Keratinocyte (primary cell): ENCODE data around the gene TSPAN18. TPM values are rescaled to one million over a fixed set of nuclear protein-coding genes. Genes with fewer than 3 reads are reported as not detected.

Experiments
- DNase-seq: peaks from one replicate; pipeline ENCODE4 v3.0.0-alpha.2; 2011; ENCODE audit warnings: low read depth, missing footprints, low spot score
- FAIRE-seq: peaks from 2 replicates; lab custom pipeline; 2011; peaks lifted over from hg19 to GRCh38; lab: Jason Lieb, UNC
- H2AFZ ChIP-seq: 2 replicates; pipeline ENCODE4 v1.6.0; 2012; ENCODE audit warnings: low read length, control low read depth, inconsistent platforms; ENCODE audit not compliant: control insufficient read depth
- H3K27ac ChIP-seq: 2 replicates; pipeline ENCODE4 v1.5.1; 2011; ENCODE audit warnings: low read length; ENCODE audit not compliant: control insufficient read depth, insufficient read depth
- H3K27me3 ChIP-seq: 3 replicates; pipeline ENCODE4 v1.6.0; 2011; ENCODE audit warnings: low read length; ENCODE audit not compliant: control insufficient read depth, insufficient read depth; ENCODE audit errors: extremely low read depth
- H3K36me3 ChIP-seq, 2 experiments: 2 replicates in 1 of 2; 3 replicates in 1 of 2; pipeline ENCODE4 v1.5.1; 2011; ENCODE audit warnings: low read length in 2 of 2, mild to moderate bottlenecking in 1 of 2; ENCODE audit not compliant: control insufficient read depth in 2 of 2, insufficient read depth in 2 of 2; ENCODE audit errors: extremely low read depth in 1 of 2
- H3K4me1 ChIP-seq: 3 replicates; pipeline ENCODE4 v1.5.1; 2011; ENCODE audit warnings: low read length; ENCODE audit not compliant: control insufficient read depth, insufficient read depth; ENCODE audit errors: extremely low read depth
- H3K4me2 ChIP-seq: 3 replicates; pipeline ENCODE4 v1.6.0; 2011; ENCODE audit warnings: low read depth, low read length; ENCODE audit not compliant: control insufficient read depth, insufficient read depth; ENCODE audit errors: extremely low read depth
- H3K4me3 ChIP-seq, 3 experiments: fragments of 200-600 bp in 1 of 3; sonication (generic) in 1 of 3; 2 replicates in 2 of 3; 3 replicates in 1 of 3; pipeline ENCODE4 v1.5.1; 2011 to 2016; ENCODE audit warnings: low read length in 3 of 3, mild to moderate bottlenecking in 3 of 3, control low read depth in 2 of 3, inconsistent platforms in 1 of 3, low read depth in 1 of 3, mixed read lengths in 1 of 3, mixed run types in 1 of 3, moderate library complexity in 1 of 3; ENCODE audit not compliant: control insufficient read depth in 2 of 3, insufficient read depth in 2 of 3; ENCODE audit errors: extremely low read depth in 1 of 3
- H3K79me2 ChIP-seq: 2 replicates; pipeline ENCODE4 v1.6.0; 2012; ENCODE audit warnings: low read length; ENCODE audit not compliant: control insufficient read depth, insufficient read depth
- H3K9ac ChIP-seq: 3 replicates; pipeline ENCODE4 v1.6.0; 2011; ENCODE audit warnings: low read length; ENCODE audit not compliant: control insufficient read depth, insufficient read depth; ENCODE audit errors: extremely low read depth
- H3K9me1 ChIP-seq: 3 replicates; pipeline ENCODE4 v1.6.0; 2011; ENCODE audit warnings: low read length; ENCODE audit not compliant: control insufficient read depth, insufficient read depth; ENCODE audit errors: extremely low read depth
- H3K9me3 ChIP-seq: 2 replicates; pipeline ENCODE4 v1.5.1; 2012; ENCODE audit warnings: low read depth, low read length; ENCODE audit not compliant: control insufficient read depth
- H4K20me1 ChIP-seq: 3 replicates; pipeline ENCODE4 v1.6.0; 2011; ENCODE audit warnings: low read length; ENCODE audit not compliant: control insufficient read depth, insufficient read depth; ENCODE audit errors: extremely low read depth
- EZH2 ChIP-seq: IDR thresholded peaks from one replicate; pipeline ENCODE4 v1.6.1; 2012; ENCODE audit warnings: inconsistent platforms, mild to moderate bottlenecking, low read length, moderate library complexity
- dilution Hi-C: fragments of 300-500 bp; cut with MboI; formaldehyde crosslinking; loops from one replicate; pipeline ENCODE4 v1.7.0; 2020; ENCODE audit warnings: low sequenced_read_pairs; ENCODE audit not compliant: extremely low pct_ligation_motif_present
- polyA plus RNA-seq, 5 experiments: library from polyadenylated mRNA; depleted of rRNA in 3 of 5; stranded (reverse) in 3 of 5; stranded (forward) in 1 of 5; unstranded in 1 of 5; fragments of >200 nt; gene quantifications; 1 replicate in 1 of 5; 2 replicates in 3 of 5; 3 replicates in 1 of 5; pipeline versions ENCODE4 v1.2.1 to v1.2.3, GENCODE V29; 2011 to 2012; ENCODE audit warnings: missing spikeins in 2 of 5, low read depth in 1 of 5, low replicate concordance in 1 of 5
- TF ChIP-seq, protein P1 (sequence below), 3 experiments: IDR thresholded peaks in 1 of 3; conservative IDR thresholded peaks in 1 of 3; optimal IDR thresholded peaks in 1 of 3; 2 replicates in 2 of 3; 3 replicates in 1 of 3; pipeline versions ENCODE3 to v1.5.1; 2011; ENCODE audit warnings: low read length in 3 of 3, mild to moderate bottlenecking in 3 of 3, moderate library complexity in 2 of 3, control low read depth in 1 of 3, inconsistent platforms in 1 of 3; ENCODE audit not compliant: insufficient read depth in 2 of 3; ENCODE audit errors: extremely low read depth in 1 of 3

TSPAN18 gene
- polyA plus RNA-seq, 1 donor (not counting 4 experiments of a cell fraction or from before 2014, with no cell fraction given) = not detected

DNA sequence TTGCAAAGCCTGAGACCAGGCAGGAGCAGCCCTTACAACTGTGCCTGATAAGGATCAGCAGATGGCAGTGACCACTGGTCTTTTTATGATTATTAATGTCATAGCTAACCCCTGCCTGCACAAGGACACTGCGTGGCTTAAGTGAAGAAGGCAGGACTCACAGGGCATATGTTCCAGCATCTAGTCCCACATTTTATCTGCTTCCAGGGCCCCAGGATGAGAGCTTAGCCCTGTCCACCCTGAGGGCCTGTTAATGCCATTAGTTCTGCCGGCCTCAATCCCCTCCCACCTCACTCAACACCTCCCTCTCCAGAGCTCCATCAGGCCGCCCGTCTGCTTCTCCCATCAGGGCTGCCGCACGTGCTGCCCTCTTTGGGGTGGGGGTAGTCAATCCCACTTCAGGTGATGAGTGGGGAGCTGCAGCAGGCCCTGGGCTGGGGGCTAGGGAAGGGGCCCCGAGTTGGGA is 33.1 kb upstream of the TSPAN18 start:
- Histone ChIP-seq H3K27ac (no peak overlapping the region), H3K9ac (no peak overlapping the region), H3K4me2 (no peak overlapping the region), H3K79me2 (no peaks in the 10 kb centered on the region), H4K20me1 (no peaks in the 10 kb centered on the region), H3K36me3 (no peaks in the 10 kb centered on the region), H3K4me3 (no peak overlapping the region), H3K27me3 (peaks cover 7% of the 10 kb centered on the region), H3K4me1 (no peaks in the 10 kb centered on the region), H3K9me3 (no peaks in the 10 kb centered on the region), H3K9me1 (no peaks in the 10 kb centered on the region), H2AFZ (no peak overlapping the region)
- FAIRE-seq (no peak), DNase-seq (no peak)
- no peak for TF ChIP-seq EZH2
- TF ChIP-seq, protein P1, sequence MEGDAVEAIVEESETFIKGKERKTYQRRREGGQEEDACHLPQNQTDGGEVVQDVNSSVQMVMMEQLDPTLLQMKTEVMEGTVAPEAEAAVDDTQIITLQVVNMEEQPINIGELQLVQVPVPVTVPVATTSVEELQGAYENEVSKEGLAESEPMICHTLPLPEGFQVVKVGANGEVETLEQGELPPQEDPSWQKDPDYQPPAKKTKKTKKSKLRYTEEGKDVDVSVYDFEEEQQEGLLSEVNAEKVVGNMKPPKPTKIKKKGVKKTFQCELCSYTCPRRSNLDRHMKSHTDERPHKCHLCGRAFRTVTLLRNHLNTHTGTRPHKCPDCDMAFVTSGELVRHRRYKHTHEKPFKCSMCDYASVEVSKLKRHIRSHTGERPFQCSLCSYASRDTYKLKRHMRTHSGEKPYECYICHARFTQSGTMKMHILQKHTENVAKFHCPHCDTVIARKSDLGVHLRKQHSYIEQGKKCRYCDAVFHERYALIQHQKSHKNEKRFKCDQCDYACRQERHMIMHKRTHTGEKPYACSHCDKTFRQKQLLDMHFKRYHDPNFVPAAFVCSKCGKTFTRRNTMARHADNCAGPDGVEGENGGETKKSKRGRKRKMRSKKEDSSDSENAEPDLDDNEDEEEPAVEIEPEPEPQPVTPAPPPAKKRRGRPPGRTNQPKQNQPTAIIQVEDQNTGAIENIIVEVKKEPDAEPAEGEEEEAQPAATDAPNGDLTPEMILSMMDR (optimal IDR thresholded peaks at IDR 0.05 in 1 of 3, IDR thresholded peaks at IDR 0.05 in 1 of 3, conservative IDR thresholded peaks at IDR 0.05 in 1 of 3; ENCODE audit: extremely low read depth in 1 of 3, insufficient read depth in 2 of 3, low read length in 3 of 3) = no peak
- dilution Hi-C loops = no loop called here

GRCh38 chr11:44694443-44694842 is 32.3 kb upstream of the TSPAN18 start:
- H3K4me2 ChIP-seq = no peak overlapping the region
- H2AFZ ChIP-seq = no peak overlapping the region
- dilution Hi-C loops = no loop called here
- no peak for TF ChIP-seq EZH2
- TF ChIP-seq, protein P1 (optimal IDR thresholded peaks at IDR 0.05 in 1 of 3, IDR thresholded peaks at IDR 0.05 in 1 of 3, conservative IDR thresholded peaks at IDR 0.05 in 1 of 3; ENCODE audit: extremely low read depth in 1 of 3, insufficient read depth in 2 of 3, low read length in 3 of 3) = no peak
- no peak overlapping the region for H3K27ac ChIP-seq
- no peaks in the 10 kb centered on the region for H3K9me1 ChIP-seq
- H3K36me3 ChIP-seq = no peaks in the 10 kb centered on the region
- H3K9ac ChIP-seq = no peak overlapping the region
- H3K79me2 ChIP-seq = no peaks in the 10 kb centered on the region
- no peaks in the 10 kb centered on the region for H4K20me1 ChIP-seq
- peaks cover 3% of the 10 kb centered on the region for H3K27me3 ChIP-seq
- no peak overlapping the region for H3K4me3 ChIP-seq
- FAIRE-seq = no peak
- H3K4me1 ChIP-seq = no peaks in the 10 kb centered on the region
- H3K9me3 ChIP-seq = no peaks in the 10 kb centered on the region
- no peak for DNase-seq
